AG20443 (cell line): ENCODE measurements around the gene IGFBP7.

Experiments
- DNase-seq: peaks from one replicate; pipeline ENCODE4 v3.0.0; 2012; ENCODE audit warnings: low spot score, mixed read lengths

The IGFBP7 gene

DNA sequence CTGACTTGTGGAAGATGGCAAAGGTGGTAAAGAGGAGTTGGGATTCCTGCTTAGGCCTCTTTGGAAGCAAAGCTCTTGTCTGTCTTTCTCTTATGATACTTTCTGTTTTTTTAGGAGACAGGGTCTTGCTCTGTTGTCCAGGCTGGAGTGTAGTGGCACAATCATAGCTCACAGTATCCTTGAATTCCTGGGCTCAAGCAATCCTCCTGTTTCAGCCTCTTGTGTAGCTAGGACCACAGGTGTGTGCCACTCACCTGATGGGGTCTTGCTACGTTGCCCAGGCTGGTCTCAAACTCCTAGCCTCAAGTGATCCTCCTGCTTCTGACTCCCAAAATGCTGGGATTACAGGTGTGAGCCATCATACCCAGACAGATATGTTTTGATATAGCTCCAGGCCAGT lies 19.3 kb upstream of the IGFBP7 start:
- no peak for DNase-seq

DNA sequence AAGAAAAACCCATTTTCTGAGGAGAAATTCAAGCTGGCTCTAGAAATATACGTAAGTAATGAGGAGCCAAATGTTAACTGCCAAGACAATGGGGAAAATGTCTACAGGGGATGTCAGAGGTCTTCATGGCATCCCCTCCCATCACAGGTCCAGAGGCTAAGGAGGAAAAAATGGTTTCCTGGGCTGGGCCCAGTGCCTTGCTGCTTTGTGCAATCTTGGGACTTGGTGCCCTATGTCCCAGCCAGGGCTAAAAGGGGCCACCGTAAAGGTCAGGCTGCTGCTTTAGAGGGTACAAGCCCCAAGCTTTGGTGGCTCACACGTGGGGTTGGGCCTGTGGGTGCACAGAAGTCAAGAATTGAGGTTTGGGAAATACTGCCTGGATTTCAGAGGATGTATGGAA lies 17.2 kb upstream of the IGFBP7 start:
- no peak for DNase-seq

DNA sequence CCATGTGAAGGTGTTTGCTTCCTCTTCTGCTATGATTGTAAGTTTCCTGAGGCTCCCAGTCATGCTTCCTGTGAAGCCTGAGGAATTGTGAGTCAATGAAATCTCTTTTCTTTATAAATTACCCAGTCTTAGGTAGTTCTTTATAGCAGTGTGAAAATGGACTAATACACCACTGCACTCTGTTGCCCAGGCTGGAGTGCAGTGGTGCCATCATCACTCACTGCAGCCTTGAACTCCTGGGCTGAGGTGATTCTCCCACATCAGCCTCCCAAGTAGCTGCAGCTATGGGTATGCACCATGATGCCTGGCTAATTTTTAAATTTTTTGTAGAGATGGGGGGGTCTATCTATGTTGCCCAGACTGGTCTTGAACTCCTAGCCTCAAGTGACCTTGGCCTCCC lies 15.8 kb upstream of the IGFBP7 start:
- no peak for DNase-seq

DNA sequence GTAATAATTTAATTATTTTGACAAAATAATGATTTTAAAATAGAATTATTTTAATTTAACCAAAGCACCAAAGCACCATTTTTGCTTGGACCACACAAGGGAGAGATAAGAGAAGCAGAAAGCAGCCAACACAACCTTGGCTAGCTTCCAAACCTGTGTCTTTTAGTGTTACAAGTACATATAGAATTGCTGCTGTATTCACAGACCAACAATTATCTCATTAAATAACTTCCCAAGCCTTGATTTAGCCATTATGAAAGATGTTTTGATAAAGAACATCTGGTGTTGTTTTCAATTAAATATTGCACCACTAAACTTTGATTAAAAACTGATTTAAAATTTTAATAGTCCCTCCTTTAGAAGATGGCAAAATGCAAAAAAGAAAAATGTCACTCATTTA lies 14.0 kb upstream of the IGFBP7 start:
- no peak for DNase-seq

DNA sequence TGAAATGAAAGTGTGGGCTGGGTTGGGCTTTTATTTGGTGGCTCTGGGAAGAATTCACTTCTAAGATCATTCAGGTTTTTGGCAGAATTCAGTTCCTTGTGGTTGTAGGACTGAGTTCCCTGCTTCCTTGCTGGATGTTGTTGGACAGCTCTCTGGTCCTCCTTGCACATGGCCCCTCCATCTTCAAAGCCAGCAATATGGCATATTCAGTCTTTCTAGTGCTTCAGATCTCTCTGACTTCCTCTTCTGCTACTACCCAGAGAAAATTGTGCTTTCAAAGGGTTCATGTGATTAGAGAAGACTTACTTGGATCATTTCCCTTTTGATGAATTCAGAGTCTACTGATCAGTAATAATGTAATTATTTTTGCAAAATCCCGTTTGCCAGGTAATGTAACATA lies 12.8 kb upstream of the IGFBP7 start:
- no peak for DNase-seq

DNA sequence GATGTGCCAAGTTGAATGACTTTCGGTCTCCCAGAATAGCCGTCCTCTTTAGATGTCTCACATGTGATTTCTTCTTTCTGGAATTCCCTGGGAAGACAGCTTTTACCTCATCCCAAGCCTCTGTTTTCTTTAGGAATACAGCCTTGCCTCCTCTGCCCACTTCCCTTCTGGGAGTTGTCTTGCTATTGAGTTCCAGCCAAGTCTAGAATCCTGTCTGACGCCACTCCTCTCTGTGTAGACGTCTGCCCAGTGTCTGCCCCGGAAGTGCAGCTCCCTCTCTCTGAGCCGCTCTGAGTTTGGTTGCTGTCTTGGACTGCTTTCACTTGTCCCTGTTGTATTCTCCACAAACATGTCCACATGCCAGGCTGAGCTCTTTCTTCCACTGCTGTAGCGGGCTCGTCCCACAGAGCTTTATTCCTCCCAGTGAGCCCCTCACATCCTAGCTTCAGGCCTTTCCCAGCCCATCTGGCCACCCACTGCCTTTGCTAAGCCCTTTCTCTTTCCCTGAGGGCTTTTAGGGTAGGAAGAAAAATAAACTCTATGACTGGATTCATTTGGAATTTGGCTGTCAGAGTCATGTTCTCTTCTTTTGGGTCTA lies 9.0 kb upstream of the IGFBP7 start:
- DNase-seq: peak; percentile 93

DNA sequence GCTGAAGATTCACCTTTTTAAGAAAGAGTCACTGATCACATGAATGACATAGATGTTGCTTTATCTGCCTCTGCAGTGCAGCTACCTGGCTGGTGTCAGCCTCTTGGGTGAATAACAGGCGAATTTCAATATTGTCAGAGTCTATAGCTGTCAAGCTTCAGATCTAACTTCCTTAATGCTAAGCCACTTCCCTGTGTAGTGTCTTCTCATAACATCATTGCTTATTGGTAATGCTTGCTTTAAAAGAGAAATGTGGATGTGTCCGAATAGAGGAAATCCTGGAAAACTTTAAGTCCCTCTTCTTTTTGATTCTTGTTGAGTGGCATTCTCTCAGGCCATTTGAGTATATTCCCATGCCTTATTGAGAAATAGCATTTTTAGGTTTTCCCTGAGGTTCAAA lies 7.3 kb upstream of the IGFBP7 start:
- no peak for DNase-seq

DNA sequence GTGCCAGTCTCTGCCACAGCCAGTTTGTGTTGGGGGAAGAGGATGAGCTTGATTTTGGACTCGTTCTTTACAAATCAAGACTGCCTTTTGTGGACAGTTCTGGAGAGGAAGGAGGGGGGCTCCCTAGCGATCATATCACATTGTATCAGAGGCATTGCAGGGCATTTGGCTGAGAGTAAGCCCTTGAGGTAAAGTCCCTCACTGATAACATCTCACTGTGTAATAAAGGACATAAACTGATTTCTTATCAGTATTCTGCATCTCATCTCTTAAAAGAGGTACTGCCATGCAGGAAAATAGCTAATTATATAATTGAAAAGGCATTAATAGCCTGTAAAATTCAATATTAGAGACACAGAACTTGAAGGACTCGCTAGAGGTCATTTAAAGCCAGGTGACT lies 6.1 kb upstream of the IGFBP7 start:
- no peak for DNase-seq

DNA sequence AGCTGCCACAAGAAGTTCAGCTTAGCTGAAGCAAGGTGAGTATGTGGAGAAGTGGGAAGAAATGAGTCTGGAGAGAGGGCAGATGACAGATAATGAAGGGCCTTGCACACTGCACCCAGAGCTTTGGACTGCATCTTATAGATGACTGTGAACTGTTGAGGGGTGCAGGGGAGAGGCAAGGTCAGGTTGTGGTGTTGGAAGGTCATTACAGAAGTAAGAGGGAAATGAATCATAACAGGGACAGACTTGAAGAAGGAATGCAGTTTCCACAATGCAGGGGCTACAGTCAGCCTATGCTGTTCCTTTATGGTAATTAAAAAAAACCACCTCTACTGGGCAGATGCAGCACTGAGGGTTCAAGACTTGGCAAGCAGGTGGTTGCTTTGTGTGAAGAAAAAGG lies 4.8 kb upstream of the IGFBP7 start:
- DNase-seq: no peak

DNA sequence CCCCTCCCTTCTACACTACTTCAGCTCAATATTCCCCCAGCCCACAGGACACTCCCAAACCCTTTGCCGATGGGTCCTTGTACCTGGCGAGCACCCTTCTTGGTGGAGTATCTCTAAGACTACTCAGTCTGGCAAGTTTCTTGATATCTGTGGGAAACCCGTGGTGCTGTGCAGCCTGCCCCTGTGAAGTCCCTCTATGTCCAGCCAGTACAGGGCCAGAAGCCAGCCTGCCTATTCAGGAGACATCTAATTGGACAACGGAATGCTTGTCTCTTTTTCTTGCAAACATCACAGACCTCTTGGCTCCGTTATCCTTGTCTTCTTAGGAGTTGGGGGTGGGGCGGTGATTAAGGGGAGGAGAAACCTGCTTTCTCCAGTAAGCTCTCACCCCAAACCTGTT lies 3.7 kb upstream of the IGFBP7 start:
- no peak for DNase-seq

DNA sequence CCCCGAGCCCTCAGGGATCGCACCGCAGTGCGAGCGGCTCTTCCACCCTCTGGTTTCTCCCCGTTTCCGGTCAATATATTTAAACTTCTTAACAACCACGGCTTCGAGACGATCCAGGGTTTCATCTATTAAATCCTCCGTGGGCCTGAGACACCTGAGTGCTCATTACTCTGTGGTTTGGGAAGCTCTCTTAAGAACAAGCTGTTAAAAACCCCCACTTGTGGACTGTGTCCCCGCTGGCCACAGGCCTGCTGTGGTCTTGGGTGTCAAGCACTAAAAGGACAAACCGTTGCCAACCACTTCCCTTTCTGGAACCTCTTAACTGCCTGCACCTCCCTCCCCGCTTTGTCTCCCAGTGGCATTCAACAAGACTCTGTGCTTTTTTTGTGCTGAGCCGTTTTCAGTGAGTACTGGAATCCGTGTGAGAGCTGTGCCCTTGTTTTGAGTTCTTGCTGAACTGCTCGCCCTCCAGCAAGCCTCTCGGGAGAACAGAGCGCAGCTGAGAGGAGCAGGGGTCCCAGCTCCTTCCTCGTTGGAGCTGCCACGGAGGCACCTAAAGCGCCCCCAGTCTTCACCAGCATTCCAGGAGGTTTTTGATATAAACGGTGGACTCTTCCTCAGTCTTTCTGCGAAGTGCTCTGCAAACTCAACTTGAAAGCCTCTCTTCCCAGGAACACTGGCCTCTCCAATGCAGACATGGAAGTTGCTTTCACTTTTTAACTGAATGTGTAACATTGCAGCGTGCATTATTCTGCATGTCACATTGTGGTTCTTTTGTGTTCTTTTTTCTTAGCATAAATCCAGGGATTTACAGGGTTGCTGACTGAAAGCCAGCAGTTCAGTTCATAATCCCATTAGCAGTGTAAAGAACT lies 691 bp upstream of the IGFBP7 start:
- peak; percentile 60 for DNase-seq

DNA sequence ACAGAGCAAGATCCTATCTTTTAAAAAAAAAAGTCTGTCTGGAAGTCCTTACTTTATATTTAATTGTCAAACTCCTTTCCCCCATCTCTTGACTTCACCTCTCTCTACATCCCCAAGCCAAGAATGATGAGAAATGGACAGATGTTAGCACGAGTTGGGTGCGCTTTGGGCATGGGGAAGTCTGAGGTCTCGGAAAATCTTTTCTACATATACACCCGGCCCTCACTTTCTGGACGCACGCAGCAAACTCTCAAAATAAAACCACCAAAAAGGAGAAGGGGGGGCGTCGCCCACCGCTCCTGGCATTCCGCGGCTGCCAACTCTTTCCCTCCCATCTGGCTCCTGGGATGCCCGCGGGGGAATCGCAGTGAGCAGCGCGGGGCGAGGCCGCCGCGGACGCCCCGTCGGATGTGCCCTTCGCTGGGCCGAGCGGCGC lies 756 bp downstream of the IGFBP7 start:
- no peak for DNase-seq

DNA sequence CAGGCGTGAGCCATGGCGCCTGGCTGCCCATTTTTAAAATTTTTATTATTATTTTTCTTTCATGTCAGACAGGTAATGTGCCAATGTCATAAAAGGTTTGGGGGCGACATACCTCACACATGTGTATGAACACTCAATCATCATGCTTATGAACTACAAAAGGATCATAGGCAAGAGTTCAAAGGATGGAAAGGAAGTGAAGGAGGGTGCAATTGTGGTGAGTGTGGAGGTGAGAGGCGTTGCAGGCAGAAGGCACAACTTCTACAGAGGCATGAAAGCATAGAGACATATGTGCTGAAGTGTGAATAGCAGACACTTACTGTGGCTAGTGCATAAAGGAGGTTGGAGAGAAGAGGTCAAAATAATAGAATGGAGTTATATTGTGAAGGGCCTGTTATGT lies 4.0 kb downstream of the IGFBP7 start:
- DNase-seq: no peak

DNA sequence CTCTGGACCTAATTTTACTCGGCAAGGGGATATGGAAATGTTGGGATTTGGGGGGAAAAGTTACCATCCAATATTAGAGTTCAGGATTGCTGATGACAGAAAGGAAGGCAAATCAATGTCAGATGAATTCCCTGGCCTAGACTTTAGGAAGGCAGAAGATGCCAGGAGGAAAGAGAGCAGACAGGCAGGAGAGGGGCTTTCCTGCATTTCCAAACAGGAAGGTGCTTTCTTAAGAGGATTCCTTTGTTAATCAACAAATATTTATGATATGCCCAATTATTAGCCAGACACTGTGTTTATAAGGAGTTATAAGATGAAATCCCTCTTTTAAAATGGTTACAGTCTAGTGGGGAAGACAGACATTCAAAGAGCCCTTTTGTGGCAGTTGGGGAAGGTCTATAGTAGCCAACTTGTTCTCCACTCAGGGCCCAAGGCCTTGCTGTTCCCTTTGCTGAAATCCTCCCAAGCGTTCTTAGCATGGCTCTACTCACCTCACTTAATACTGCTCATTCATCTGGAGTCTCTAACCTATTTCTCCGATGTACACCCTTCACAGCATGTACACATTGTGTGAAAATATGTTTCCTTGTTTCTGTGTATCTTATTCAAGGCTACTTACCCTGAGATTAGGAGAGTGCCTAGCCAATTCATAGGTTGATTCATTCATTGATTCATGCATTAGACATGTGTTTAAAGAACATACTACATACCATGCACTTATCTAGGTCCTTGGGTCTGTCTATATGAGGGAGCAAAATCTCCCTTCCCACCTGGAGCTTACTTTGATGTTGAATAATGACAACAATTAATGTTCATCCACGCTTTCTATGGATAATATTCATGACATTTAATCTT lies 5.3 kb downstream of the IGFBP7 start:
- no peak for DNase-seq

DNA sequence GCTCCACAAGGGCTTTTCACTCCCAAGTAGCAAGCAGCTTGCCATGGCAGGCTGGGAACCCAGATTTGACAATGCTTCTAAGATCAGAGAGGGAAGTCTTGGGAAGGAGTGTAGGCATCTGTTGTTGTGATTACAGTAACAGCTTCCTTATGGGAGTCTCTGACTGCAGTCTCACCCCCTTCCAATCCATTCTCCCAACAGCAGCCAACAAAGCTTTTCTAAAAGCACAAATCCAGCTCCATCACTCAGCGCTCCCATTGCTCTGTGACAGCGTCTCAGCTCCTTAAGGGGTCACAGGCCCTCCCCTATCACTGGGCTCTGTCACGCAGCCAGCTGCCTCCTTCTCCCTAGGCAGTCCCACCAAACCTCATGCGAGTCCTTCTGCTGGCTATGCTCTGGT lies 7.1 kb downstream of the IGFBP7 start:
- no peak for DNase-seq

DNA sequence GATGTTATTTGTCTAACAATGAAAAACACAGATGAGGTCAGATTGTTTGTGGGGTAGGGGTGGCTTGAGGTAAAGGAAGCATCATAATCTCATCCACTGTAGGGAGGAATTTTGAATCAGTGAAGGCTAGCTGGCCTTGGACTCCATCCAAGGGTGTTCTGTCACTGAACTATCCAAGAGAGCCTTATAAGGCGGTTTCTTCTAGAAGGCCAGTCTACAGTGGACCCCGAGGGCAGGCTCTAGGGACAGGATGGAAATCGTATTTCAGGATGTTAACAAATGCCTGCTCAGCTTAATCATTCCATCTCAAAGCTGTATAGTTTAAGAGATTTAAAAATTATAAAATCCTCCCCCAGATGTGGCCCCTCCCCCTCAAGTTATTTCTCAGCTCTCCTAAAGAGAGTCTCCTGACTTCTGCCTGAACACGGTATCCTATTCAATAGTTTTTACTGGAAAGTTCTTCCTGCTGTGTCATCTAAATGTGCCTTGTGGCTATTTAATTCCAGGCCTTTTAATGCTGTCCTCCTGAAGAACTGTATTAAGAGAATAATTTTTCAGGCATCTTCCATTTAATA lies 8.0 kb downstream of the IGFBP7 start:
- DNase-seq: peak; percentile 53

DNA sequence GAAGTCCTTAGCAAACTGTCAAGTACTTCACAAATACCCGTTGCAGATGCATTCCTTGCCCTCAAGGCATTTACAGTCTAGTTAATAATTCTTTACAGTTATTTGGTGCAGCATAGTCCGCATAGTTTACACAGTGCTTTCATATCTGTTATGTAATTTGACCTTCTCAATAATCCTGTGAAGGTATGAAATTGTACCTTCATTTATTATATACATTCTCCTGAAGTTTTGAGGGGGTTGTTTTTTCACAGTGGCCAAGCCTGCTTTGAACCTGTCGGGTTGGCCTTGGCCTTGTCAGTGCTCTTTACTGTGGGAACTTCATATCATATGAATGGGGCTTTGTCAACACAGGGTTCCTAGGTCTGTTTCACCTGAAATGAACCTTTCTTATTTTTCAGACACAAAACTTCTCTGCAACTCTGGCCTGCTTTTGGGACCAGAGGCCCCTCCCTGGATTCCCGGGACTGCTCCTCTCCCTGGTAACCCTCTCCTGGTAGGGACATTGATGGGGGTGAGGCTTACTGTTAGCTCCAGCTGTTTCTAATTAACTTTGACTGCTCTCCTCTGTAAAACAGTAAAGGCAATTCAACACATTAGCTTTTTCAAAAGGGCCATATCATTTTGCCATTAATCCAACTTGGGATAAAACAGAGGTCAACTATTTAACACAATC lies 9.1 kb downstream of the IGFBP7 start:
- DNase-seq: no peak

DNA sequence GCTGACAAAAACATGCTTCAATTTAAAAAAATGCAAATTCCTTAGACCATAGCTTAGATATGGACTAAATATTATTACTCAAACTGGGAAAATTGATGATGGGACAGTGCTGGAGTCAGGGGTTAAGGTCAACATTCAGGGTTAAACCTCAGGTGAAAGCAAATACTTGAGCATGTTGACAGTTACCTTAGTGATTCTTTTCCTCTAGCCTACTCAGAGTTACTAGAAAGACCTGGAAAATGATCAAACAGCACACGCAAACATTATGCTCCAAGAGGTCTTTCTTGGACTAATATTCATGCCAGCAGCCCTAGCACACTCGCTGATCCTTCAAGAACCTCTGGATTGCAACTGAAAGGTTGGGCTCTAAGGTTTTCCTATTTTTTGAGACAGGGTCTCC lies 10.8 kb downstream of the IGFBP7 start:
- no peak for DNase-seq

DNA sequence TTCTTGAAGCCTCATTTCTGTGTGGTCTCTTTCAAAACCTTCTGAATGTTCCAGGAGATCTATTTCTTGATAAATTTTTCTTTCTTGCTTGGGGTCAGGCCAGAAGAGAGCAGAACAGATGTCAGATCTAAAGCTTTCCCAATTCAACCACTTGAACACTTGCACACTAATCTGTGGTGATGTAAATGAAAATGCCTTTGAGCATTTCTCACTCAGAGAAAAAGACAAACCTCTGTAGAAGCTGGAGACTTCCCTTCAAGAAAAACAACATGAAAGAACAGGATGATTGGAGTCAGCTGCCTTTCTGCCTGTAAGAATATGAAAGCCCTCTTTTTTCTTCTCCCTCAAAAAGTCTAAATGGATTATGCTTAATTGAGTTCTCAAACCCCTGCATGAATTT lies 11.2 kb downstream of the IGFBP7 start:
- peak; percentile 36 for DNase-seq

DNA sequence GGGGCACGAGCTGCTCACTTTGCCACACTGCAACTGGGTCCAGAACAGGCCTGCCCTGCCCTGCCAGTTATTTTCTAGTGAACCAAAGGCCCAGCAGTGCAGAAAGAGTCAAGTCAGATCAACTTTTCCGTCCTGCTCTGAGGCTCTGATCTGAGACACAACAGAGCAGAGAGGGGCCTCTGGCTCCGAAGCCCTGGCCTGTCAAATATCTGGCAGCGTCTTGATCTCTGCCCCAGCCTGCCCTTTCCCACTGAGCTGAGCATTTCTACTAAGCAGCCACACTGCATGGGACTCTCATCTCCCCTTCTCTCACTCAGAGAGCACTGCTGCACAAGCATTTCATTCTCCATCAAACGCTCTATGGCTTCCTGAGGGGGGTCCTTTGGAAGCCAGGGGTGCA lies 11.8 kb downstream of the IGFBP7 start:
- no peak for DNase-seq

DNA sequence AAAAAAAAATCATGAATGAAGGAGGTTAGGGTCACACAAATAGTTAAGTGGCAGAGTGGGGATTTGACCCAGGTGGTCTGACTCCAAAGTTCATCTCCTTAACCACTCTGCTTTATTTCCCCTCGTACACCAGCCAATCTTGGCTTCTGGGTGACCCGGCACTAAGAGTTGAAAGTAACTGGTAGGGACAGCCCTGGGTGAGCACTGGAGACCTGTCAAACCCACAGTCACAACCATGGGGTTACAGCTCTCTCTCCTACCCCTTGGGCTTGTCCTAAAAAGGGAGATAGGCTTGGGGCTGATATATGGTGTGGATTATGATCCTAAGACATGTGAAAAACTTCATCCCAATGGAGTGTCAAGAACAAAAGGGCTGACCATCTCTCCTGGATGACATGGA lies 12.5 kb downstream of the IGFBP7 start:
- no peak for DNase-seq

DNA sequence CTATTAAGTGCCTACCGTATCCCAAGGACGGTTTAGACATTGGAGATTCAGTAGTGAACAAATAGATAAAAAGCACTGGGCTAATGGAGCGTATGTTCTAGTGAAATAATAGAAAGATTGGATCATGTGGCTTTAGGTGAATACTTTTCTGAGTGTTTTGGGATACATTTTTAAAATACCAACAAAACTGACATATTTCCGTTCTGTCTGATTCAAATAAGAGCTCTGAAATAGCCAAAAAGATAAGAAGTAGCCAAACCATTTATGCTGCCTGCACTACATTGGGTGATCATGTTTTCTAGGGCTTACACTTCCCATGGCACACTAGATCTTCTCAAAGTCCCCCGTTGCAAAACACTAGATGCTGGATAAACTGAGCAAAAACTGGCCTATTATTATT lies 14.2 kb downstream of the IGFBP7 start:
- no peak for DNase-seq
